Heart right ventricle (tissue), 16 donors: Measurements from ENCODE around the gene GRIA1. TPM values are rescaled to one million over a fixed set of nuclear protein-coding genes. Genes with fewer than 3 reads are reported as not detected.

ENCODE experiments used
- ATAC-seq, 8 donors: fragments of 200-7000 bp; cut with Tn5 transposase; one replicate each; pipeline ENCODE4 v1.9.1; 2020; ENCODE audit warnings: mild to moderate bottlenecking in 8 of 8, moderate library complexity in 8 of 8, moderate number of reproducible peaks in 1 of 8
- DNase-seq, 2 donors: peaks; one replicate each; pipeline ENCODE4 v3.0.0-alpha.2; 2020
- H3K27ac ChIP-seq, 10 donors: fragments of 200-600 bp; sonication (generic) in 2 of 10; one replicate each; pipeline versions ENCODE4 v1.5.0 to v1.8.0; 2020 to 2022; ENCODE audit warnings: mild to moderate bottlenecking in 3 of 10
- H3K27me3 ChIP-seq, 7 donors: fragments of 200-600 bp; one replicate each; pipeline ENCODE4 v1.8.0; 2021 to 2022; ENCODE audit warnings: mild to moderate bottlenecking in 2 of 7
- H3K36me3 ChIP-seq, 9 donors: fragments of 200-600 bp; sonication (generic) in 1 of 9; one replicate each; pipeline versions ENCODE4 v1.5.0 to v1.8.0; 2020 to 2022; ENCODE audit warnings: mild to moderate bottlenecking in 2 of 9
- H3K4me1 ChIP-seq, 9 donors: fragments of 200-600 bp; sonication (generic) in 1 of 9; one replicate each; pipeline versions ENCODE4 v1.5.0 to v1.8.0; 2020 to 2022; ENCODE audit warnings: mild to moderate bottlenecking in 4 of 9
- H3K4me3 ChIP-seq, 10 donors: fragments of 200-600 bp; sonication (generic) in 2 of 10; one replicate each; pipeline versions ENCODE4 v1.5.0 to v1.8.0; 2020 to 2022; ENCODE audit warnings: mild to moderate bottlenecking in 7 of 10, moderate library complexity in 2 of 10
- H3K9me3 ChIP-seq, 11 donors: fragments of 200-600 bp in 10 of 11; sonication (generic) in 2 of 11; one replicate each; pipeline versions ENCODE4 v1.5.0 to v1.8.0; 2013 to 2022; ENCODE audit warnings: mild to moderate bottlenecking in 2 of 11, control low read depth in 1 of 11, moderate library complexity in 1 of 11
- WGBS, 2 donors: extraction: QIAGEN DNeasy Blood & Tissue Kit; methylation state at CpG; one replicate each; pipeline ENCODE4 v1.1.7; 2013; ENCODE audit warnings: inconsistent platforms in 1 of 2; 5-methylcytosine and 5-hydroxymethylcytosine counted together
- intact Hi-C, 10 donors: fragments of 100-400 bp; cut with DNase I; formaldehyde crosslinking; loops; one replicate each; pipeline versions ENCODE4 v1.11.1 to v1.14.2; 2022
- polyA plus RNA-seq, 2 donors: library from polyadenylated mRNA; stranded (reverse); fragments of 200-250 nt; gene quantifications; one replicate each; pipeline ENCODE4 v1.2.3, GENCODE V29; 2013
- total RNA-seq, 10 donors: library from RNA; stranded (reverse); fragmentation: NEBNext Ultra II Directional in 3 of 10; extraction: Animal tissue kit (Norgen Biotek cat#: 25700) in 3 of 10; gene quantifications; one replicate each; pipeline versions ENCODE4 v1.2.1 to v1.2.4, GENCODE V29; 2021 to 2023
- TF ChIP-seq, protein P1 (sequence below), 9 donors: fragments of 200-600 bp; sonication (generic) in 2 of 9; IDR thresholded peaks; one replicate each; pipeline versions ENCODE4 v1.5.0 to v1.8.0; 2021 to 2022; ENCODE audit warnings: antibody characterized with exemption in 9 of 9, mild to moderate bottlenecking in 5 of 9, moderate library complexity in 1 of 9
- donor health status: Arrhythmogenic right ventricular cardiomyopathy.
- donor health status: ischemic (EF 13 %, LVEDD 7.1; RV severe dilation, severe dysfunction).
- donor health status: healthy with polysubstance abuse.
- donor health status: DM: no; HTN: yes; CAD: no.
- donor health status: DM: no; HTN: no; CAD: no.
- donor health status: ischemic (EF 25% LVEDD 6.9; RV normal size, moderate dysfunction).
- donor health status: ischemic (EF 25% LVEDD 5.7; RV mildly dilated, moderate dysfunction).
- donor health status: healthy.
- donor health status: DM: yes; HTN: yes; CAD: no.
- donor health status: Ischemic cardiomyopathy.
- donor health status: ischemic (EF 35%, LVEDD 5.7; RV mildly dilated, moderate dysfunction).
- donor health status: nonischemic (EF 11% LVEDD 7.7; RV severe dilation, severe dysfunction).
- donor health status: DM: yes; HTN: yes; CAD: no.
- donor health status: PGD.
- donor health status: ischemic (EF 29% LVEDD 5.4; RV normal size, mild dysfunction).
- donor health status: nonischemic (EF 23%, LVEDD 6.1; RV moderate dilation, normal function).

The GRIA1 gene
- total and polyA plus RNA-seq, 12 donors, result 0.04 to 0.49 (median 0.23) TPM; not detected in 3

- peaks cover 0 to 6% (median 0%) of the 10 kb centered on the region in 9 donors for H3K4me1 ChIP-seq
- WGBS, 2 donors, result 36 to 51% methylated on average over 4 of the region's 4 CpGs
- ATAC-seq, result peak in 2 of 8 donors; percentile 15 to 30
These were observed 290.6 kb downstream of the GRIA1 start for GRCh38 chr5:153780876-153781705.

GRCh38 chr5:153782589-153783361 lies 292.3 kb downstream of the GRIA1 start:
- Histone ChIP-seq H3K9me3 (no peaks in the 10 kb centered on the region), H3K36me3 (no peaks in the 10 kb centered on the region), H3K27ac (no peak overlapping the region), H3K27me3 (peaks cover 0 to 19% (median 0%) of the 10 kb centered on the region in 7 donors), H3K4me3 (no peak overlapping the region), H3K4me1 (peaks cover 0 to 6% (median 0%) of the 10 kb centered on the region in 9 donors)
- 47 to 51% methylated on average over 6 of the region's 6 CpGs for WGBS, 2 donors
- ATAC-seq (no peak), DNase-seq (no peak)
- intact Hi-C loops, result no loop called here
- TF ChIP-seq, protein P1, sequence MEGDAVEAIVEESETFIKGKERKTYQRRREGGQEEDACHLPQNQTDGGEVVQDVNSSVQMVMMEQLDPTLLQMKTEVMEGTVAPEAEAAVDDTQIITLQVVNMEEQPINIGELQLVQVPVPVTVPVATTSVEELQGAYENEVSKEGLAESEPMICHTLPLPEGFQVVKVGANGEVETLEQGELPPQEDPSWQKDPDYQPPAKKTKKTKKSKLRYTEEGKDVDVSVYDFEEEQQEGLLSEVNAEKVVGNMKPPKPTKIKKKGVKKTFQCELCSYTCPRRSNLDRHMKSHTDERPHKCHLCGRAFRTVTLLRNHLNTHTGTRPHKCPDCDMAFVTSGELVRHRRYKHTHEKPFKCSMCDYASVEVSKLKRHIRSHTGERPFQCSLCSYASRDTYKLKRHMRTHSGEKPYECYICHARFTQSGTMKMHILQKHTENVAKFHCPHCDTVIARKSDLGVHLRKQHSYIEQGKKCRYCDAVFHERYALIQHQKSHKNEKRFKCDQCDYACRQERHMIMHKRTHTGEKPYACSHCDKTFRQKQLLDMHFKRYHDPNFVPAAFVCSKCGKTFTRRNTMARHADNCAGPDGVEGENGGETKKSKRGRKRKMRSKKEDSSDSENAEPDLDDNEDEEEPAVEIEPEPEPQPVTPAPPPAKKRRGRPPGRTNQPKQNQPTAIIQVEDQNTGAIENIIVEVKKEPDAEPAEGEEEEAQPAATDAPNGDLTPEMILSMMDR (IDR thresholded peaks at IDR 0.05), result no peak

More at GRCh38 chr5:153780876-153781705, 290.6 kb downstream of the GRIA1 start:
- peaks cover 0 to 16% (median 0%) of the 10 kb centered on the region in 7 donors for H3K27me3 ChIP-seq
- DNase-seq, result no peak
- H3K27ac ChIP-seq, result no peak overlapping the region
- no peaks in the 10 kb centered on the region for H3K36me3 ChIP-seq
- H3K9me3 ChIP-seq, result no peaks in the 10 kb centered on the region
- TF ChIP-seq, protein P1 (IDR thresholded peaks at IDR 0.05), result no peak
- H3K4me3 ChIP-seq, result no peak overlapping the region
- intact Hi-C loops, result no loop called here

- TF ChIP-seq, protein P1 (IDR thresholded peaks at IDR 0.05), result no peak
- H3K4me3 ChIP-seq, result no peak overlapping the region
- H3K36me3 ChIP-seq, result no peaks in the 10 kb centered on the region
- ATAC-seq, result no peak
- peaks cover 0 to 14% (median 0%) of the 10 kb centered on the region in 7 donors for H3K27me3 ChIP-seq
- no peak for DNase-seq
- intact Hi-C loops, result no loop called here
- no peaks in the 10 kb centered on the region for H3K9me3 ChIP-seq
- peaks cover 0 to 6% (median 0%) of the 10 kb centered on the region in 9 donors for H3K4me1 ChIP-seq
- H3K27ac ChIP-seq, result no peak overlapping the region
These were observed 292.8 kb downstream of the GRIA1 start for GRCh38 chr5:153783362-153783658.

- Histone ChIP-seq H3K9me3 (no peaks in the 10 kb centered on the region), H3K27ac (no peak overlapping the region), H3K4me3 (no peak overlapping the region), H3K4me1 (peaks cover 0 to 6% (median 0%) of the 10 kb centered on the region in 9 donors), H3K27me3 (peaks cover 0 to 14% (median 0%) of the 10 kb centered on the region in 7 donors), H3K36me3 (no peaks in the 10 kb centered on the region)
- TF ChIP-seq, protein P1 (IDR thresholded peaks at IDR 0.05), result no peak
- no peak for ATAC-seq
- DNase-seq, result no peak
- 88 to 89% methylated on average over 3 of the region's 3 CpGs for WGBS, 2 donors
- intact Hi-C loops, result no loop called here
These were observed 293.8 kb downstream of the GRIA1 start for GRCh38 chr5:153784277-153784676.
